HepG2 (cell line): ENCODE measurements around the gene TEAD1. TPM values are rescaled to one million over a fixed set of nuclear protein-coding genes. Genes with fewer than 3 reads are reported as not detected.
A peak's percentile ranks its signal among the peaks of the same experiment; 100 is the strongest.

ENCODE experiments used
- ARNTL ChIP-seq: sonication (generic); formaldehyde crosslinking; IDR thresholded peaks from 2 replicates; pipeline ENCODE4 v1.4.0; 2020; ENCODE audit warnings: mild to moderate bottlenecking, missing genetic modification reagents
- HMG20A ChIP-seq: IDR thresholded peaks from 2 replicates; pipeline ENCODE4 v1.6.1; 2016; ENCODE audit warnings: borderline replicate concordance
- IRF2 ChIP-seq: IDR thresholded peaks from 2 replicates; pipeline ENCODE4 v1.6.1; 2018; ENCODE audit warnings: missing genetic modification reagents, missing compliant biosample characterization
- NCOR1 ChIP-seq: fragments of 200-600 bp; sonication (generic); IDR thresholded peaks from 2 replicates; pipeline ENCODE4 v1.7.0; 2017; ENCODE audit warnings: antibody characterized with exemption, low read length, borderline replicate concordance
- PTBP1 ChIP-seq: fragments of 200-400 bp; formaldehyde crosslinking; IDR thresholded peaks from 2 replicates; pipeline ENCODE4 v1.6.1; 2018; ENCODE audit warnings: low read length, low read depth; ENCODE audit not compliant: poor library complexity, severe bottlenecking
- SCMH1 ChIP-seq: sonication (generic); formaldehyde crosslinking; IDR thresholded peaks from 2 replicates; pipeline ENCODE4 v1.9.0; 2021; ENCODE audit warnings: missing genetic modification reagents, mild to moderate bottlenecking, borderline replicate concordance
- SMAD1 ChIP-seq: sonication (generic); formaldehyde crosslinking; IDR thresholded peaks from 2 replicates; pipeline ENCODE4 v1.4.0; 2020; ENCODE audit warnings: missing genetic modification reagents, low read depth, mild to moderate bottlenecking, borderline replicate concordance
- SP140L ChIP-seq: sonication (generic); formaldehyde crosslinking; IDR thresholded peaks from 2 replicates; pipeline ENCODE4 v1.4.0; 2020; ENCODE audit warnings: missing genetic modification reagents, borderline replicate concordance
- SUZ12 ChIP-seq: fragments of 150-350 bp; IDR thresholded peaks from 2 replicates; pipeline ENCODE4 v1.6.1; 2014; ENCODE audit warnings: low read depth, low read length
- YEATS2 ChIP-seq: sonication (generic); formaldehyde crosslinking; IDR thresholded peaks from 2 replicates; pipeline ENCODE4 v1.4.0; 2020; ENCODE audit warnings: missing genetic modification reagents, borderline replicate concordance
- ZFX ChIP-seq: sonication (generic); formaldehyde crosslinking; IDR thresholded peaks from 2 replicates; pipeline ENCODE4 v1.4.0; 2020; ENCODE audit warnings: mild to moderate bottlenecking, low read depth, missing genetic modification reagents, moderate library complexity
- ZNF232 ChIP-seq: sonication (generic); formaldehyde crosslinking; IDR thresholded peaks from 2 replicates; pipeline ENCODE4 v1.4.0; 2020; ENCODE audit warnings: missing genetic modification reagents, borderline replicate concordance
- ZNF33B ChIP-seq: sonication (generic); formaldehyde crosslinking; IDR thresholded peaks from 2 replicates; pipeline ENCODE4 v1.5.1; 2020; ENCODE audit warnings: mild to moderate bottlenecking, missing genetic modification reagents
- ZNF354B ChIP-seq: sonication (generic); formaldehyde crosslinking; IDR thresholded peaks from 2 replicates; pipeline ENCODE4 v1.8.0; 2022; ENCODE audit warnings: mild to moderate bottlenecking, missing genetic modification reagents
- ZNF441 ChIP-seq: sonication (generic); formaldehyde crosslinking; IDR thresholded peaks from 2 replicates; pipeline ENCODE4 v1.7.0; 2021; ENCODE audit warnings: missing genetic modification reagents, borderline replicate concordance
- ZNF772 ChIP-seq: sonication (generic); formaldehyde crosslinking; IDR thresholded peaks from 2 replicates; pipeline ENCODE4 v1.5.0; 2020; ENCODE audit warnings: mild to moderate bottlenecking, missing genetic modification reagents
- polyA plus RNA-seq, 8 experiments: library from polyadenylated mRNA; depleted of rRNA in 3 of 8; stranded (reverse) in 7 of 8; unstranded in 1 of 8; fragments of >200 nt; fragmentation: Illumina TruSeq in 4 of 8; extraction: Trizol in 4 of 8; gene quantifications; 2 replicates each; pipeline versions ENCODE4 v1.2.1 to v1.2.3, GENCODE V29; 2011 to 2016; ENCODE audit warnings: low read depth in 4 of 8, missing spikeins in 1 of 8, mixed read lengths in 1 of 8; ENCODE audit not compliant: insufficient read depth in 1 of 8
- total RNA-seq, 5 experiments: library from RNA; depleted of rRNA; stranded (reverse); fragments of >200 nt; fragmentation: Illumina TruSeq; extraction: Trizol; gene quantifications; 2 replicates each; pipeline ENCODE4 v1.2.3, GENCODE V29; 2016; ENCODE audit warnings: low read depth in 1 of 5
- TF ChIP-seq, protein P1 (sequence below): sonication (generic); formaldehyde crosslinking; IDR thresholded peaks from 2 replicates; pipeline ENCODE4 v1.5.0; 2020; ENCODE audit warnings: mild to moderate bottlenecking, missing genetic modification reagents, moderate library complexity
- TF ChIP-seq, protein P2 (sequence below): IDR thresholded peaks from 2 replicates; pipeline ENCODE4 v1.6.1; 2016; ENCODE audit warnings: low read depth, borderline replicate concordance
- TF ChIP-seq, protein P3 (sequence below): sonication (generic); formaldehyde crosslinking; IDR thresholded peaks from 2 replicates; pipeline ENCODE4 v1.4.0; 2020; ENCODE audit warnings: missing genetic modification reagents
- TF ChIP-seq, protein P4 (sequence below): sonication (generic); formaldehyde crosslinking; IDR thresholded peaks from 2 replicates; pipeline ENCODE4 v1.8.0; 2022; ENCODE audit warnings: low read depth, missing genetic modification reagents
- TF ChIP-seq, protein P5 (sequence below): IDR thresholded peaks from 2 replicates; pipeline ENCODE4 v1.6.1; 2016; ENCODE audit warnings: low read depth

The TEAD1 gene
- total and polyA plus RNA-seq, 2 of the 13 experiments (the other 11 are each of a cell fraction or from before 2014, with no cell fraction given) = 20.1 to 30.5 TPM

DNA sequence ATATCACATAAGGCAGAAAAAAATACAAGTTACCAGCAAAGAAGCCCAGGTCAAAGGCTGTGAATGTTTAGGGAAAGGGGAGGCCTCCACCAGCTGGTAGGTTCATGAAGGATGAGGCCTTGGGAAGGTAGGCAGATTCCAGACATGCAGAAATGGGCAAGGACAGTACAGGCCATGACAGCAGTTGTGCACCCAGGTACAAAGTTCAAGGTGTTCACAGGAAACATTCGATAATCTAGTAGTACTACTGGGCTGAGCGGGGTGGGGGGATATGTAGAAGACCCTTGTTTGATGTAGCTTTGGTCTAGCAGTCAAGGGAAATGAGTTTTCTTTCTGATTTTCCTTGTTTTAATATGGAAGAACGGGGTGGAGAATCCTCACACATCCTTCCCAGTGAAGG is 182.1 kb downstream of the TEAD1 start (continued):
- peak; percentile 62; the same call in 1 of the 2 replicates for TF ChIP-seq NCOR1
- TF ChIP-seq, protein P1, sequence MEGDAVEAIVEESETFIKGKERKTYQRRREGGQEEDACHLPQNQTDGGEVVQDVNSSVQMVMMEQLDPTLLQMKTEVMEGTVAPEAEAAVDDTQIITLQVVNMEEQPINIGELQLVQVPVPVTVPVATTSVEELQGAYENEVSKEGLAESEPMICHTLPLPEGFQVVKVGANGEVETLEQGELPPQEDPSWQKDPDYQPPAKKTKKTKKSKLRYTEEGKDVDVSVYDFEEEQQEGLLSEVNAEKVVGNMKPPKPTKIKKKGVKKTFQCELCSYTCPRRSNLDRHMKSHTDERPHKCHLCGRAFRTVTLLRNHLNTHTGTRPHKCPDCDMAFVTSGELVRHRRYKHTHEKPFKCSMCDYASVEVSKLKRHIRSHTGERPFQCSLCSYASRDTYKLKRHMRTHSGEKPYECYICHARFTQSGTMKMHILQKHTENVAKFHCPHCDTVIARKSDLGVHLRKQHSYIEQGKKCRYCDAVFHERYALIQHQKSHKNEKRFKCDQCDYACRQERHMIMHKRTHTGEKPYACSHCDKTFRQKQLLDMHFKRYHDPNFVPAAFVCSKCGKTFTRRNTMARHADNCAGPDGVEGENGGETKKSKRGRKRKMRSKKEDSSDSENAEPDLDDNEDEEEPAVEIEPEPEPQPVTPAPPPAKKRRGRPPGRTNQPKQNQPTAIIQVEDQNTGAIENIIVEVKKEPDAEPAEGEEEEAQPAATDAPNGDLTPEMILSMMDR (CRISPR knock-in tag) = peak; percentile 36; the same call in 1 of the 2 replicates
- TF ChIP-seq ARNTL (CRISPR knock-in tag) = no peak
- TF ChIP-seq, protein P2, sequence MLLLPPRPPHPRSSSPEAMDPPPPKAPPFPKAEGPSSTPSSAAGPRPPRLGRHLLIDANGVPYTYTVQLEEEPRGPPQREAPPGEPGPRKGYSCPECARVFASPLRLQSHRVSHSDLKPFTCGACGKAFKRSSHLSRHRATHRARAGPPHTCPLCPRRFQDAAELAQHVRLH (CRISPR knock-in tag) = no peak
- TF ChIP-seq SMAD1 (CRISPR knock-in tag) = no peak
- TF ChIP-seq IRF2 = no peak
- TF ChIP-seq SUZ12 = no peak
- TF ChIP-seq, protein P3, sequence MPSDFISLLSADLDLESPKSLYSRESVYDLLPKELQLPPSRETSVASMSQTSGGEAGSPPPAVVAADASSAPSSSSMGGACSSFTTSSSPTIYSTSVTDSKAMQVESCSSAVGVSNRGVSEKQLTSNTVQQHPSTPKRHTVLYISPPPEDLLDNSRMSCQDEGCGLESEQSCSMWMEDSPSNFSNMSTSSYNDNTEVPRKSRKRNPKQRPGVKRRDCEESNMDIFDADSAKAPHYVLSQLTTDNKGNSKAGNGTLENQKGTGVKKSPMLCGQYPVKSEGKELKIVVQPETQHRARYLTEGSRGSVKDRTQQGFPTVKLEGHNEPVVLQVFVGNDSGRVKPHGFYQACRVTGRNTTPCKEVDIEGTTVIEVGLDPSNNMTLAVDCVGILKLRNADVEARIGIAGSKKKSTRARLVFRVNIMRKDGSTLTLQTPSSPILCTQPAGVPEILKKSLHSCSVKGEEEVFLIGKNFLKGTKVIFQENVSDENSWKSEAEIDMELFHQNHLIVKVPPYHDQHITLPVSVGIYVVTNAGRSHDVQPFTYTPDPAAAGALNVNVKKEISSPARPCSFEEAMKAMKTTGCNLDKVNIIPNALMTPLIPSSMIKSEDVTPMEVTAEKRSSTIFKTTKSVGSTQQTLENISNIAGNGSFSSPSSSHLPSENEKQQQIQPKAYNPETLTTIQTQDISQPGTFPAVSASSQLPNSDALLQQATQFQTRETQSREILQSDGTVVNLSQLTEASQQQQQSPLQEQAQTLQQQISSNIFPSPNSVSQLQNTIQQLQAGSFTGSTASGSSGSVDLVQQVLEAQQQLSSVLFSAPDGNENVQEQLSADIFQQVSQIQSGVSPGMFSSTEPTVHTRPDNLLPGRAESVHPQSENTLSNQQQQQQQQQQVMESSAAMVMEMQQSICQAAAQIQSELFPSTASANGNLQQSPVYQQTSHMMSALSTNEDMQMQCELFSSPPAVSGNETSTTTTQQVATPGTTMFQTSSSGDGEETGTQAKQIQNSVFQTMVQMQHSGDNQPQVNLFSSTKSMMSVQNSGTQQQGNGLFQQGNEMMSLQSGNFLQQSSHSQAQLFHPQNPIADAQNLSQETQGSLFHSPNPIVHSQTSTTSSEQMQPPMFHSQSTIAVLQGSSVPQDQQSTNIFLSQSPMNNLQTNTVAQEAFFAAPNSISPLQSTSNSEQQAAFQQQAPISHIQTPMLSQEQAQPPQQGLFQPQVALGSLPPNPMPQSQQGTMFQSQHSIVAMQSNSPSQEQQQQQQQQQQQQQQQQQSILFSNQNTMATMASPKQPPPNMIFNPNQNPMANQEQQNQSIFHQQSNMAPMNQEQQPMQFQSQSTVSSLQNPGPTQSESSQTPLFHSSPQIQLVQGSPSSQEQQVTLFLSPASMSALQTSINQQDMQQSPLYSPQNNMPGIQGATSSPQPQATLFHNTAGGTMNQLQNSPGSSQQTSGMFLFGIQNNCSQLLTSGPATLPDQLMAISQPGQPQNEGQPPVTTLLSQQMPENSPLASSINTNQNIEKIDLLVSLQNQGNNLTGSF (CRISPR knock-in tag) = no peak
- no peak for TF ChIP-seq ZNF772
- TF ChIP-seq YEATS2 (CRISPR knock-in tag) = no peak
- TF ChIP-seq ZNF33B (CRISPR knock-in tag) = no peak
- no peak for TF ChIP-seq ZNF354B
- TF ChIP-seq, protein P4, sequence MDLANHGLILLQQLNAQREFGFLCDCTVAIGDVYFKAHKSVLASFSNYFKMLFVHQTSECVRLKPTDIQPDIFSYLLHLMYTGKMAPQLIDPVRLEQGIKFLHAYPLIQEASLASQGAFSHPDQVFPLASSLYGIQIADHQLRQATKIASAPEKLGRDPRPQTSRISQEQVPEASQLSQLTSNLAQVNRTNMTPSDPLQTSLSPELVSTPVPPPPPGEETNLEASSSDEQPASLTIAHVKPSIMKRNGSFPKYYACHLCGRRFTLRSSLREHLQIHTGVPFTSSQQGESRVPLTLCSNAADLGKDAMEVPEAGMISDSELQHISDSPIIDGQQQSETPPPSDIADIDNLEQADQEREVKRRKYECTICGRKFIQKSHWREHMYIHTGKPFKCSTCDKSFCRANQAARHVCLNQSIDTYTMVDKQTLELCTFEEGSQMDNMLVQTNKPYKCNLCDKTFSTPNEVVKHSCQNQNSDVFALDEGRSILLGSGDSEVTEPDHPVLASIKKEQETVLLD (CRISPR knock-in tag) = no peak
- no peak for TF ChIP-seq PTBP1
- no peak for TF ChIP-seq HMG20A (CRISPR knock-in tag)
- TF ChIP-seq ZNF441 (CRISPR knock-in tag) = no peak
- TF ChIP-seq SCMH1 (CRISPR knock-in tag) = no peak
- TF ChIP-seq ZFX (CRISPR knock-in tag) = peak; percentile 29; the same call in 1 of the 2 replicates
- no peak for TF ChIP-seq ZNF232 (CRISPR knock-in tag)
- TF ChIP-seq, protein P5, sequence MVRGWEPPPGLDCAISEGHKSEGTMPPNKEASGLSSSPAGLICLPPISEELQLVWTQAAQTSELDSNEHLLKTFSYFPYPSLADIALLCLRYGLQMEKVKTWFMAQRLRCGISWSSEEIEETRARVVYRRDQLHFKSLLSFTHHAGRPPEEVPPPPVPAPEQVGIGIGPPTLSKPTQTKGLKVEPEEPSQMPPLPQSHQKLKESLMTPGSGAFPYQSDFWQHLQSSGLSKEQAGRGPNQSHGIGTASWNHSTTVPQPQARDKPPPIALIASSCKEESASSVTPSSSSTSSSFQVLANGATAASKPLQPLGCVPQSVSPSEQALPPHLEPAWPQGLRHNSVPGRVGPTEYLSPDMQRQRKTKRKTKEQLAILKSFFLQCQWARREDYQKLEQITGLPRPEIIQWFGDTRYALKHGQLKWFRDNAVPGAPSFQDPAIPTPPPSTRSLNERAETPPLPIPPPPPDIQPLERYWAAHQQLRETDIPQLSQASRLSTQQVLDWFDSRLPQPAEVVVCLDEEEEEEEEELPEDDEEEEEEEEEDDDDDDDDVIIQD (CRISPR knock-in tag) = 0 out of 2 replicates have a peak, but pooled peaks have one; percentile 28
- TF ChIP-seq SP140L (CRISPR knock-in tag) = no peak
